Stomach (tissue), 9 donors: ENCODE measurements around the gene VEZT. TPM values are rescaled to one million over a fixed set of nuclear protein-coding genes. Genes with fewer than 3 reads are reported as not detected.
A peak's percentile ranks its signal among the peaks of the same experiment; 100 is the strongest.

Experiments
- DNase-seq, 2 donors: peaks; one replicate each; pipeline versions ENCODE4 v3.0.0 to v3.0.0-alpha.2; 2013 to 2019
- H3K27ac ChIP-seq, 5 donors: fragments of 200-600 bp in 4 of 5; sonication (generic) in 4 of 5; one replicate each; pipeline ENCODE4 v1.5.1; 2013 to 2019; ENCODE audit warnings: mild to moderate bottlenecking in 1 of 5, moderate library complexity in 1 of 5
- H3K27me3 ChIP-seq, 3 donors: fragments of 200-600 bp; sonication (generic); one replicate each; pipeline ENCODE4 v1.5.1; 2017 to 2019; ENCODE audit warnings: mixed run types in 1 of 3
- H3K36me3 ChIP-seq, 4 donors: fragments of 200-600 bp; sonication (generic); 1 replicate in 3 of 4; 2 replicates in 1 of 4; pipeline ENCODE4 v1.5.1; 2016 to 2019
- H3K4me1 ChIP-seq, 4 donors: fragments of 200-600 bp; sonication (generic); one replicate each; pipeline ENCODE4 v1.5.1; 2016 to 2019
- H3K4me3 ChIP-seq, 4 donors: fragments of 200-600 bp; sonication (generic) in 3 of 4; one replicate each; pipeline ENCODE4 v1.5.1; 2016 to 2019; ENCODE audit warnings: mild to moderate bottlenecking in 1 of 4
- H3K9me3 ChIP-seq, 4 donors: fragments of 200-600 bp; sonication (generic); one replicate each; pipeline ENCODE4 v1.5.1; 2016 to 2019
- CTCF ChIP-seq, 7 experiments: fragments of 450-650 bp in 4 of 7; fragments of 200-600 bp in 3 of 7; sonication (generic) in 3 of 7; IDR thresholded peaks; one replicate each; pipeline ENCODE4 v1.5.1; 2016 to 2019; ENCODE audit warnings: antibody characterized with exemption in 7 of 7, control low read depth in 2 of 7, mild to moderate bottlenecking in 1 of 7
- EP300 ChIP-seq: sonication (generic); formaldehyde crosslinking; IDR thresholded peaks from one replicate; pipeline ENCODE4 v1.6.1; 2017; ENCODE audit warnings: antibody characterized with exemption
- POLR2A ChIP-seq, 4 donors: fragments of 450-650 bp; IDR thresholded peaks; one replicate each; pipeline ENCODE4 v1.6.1; 2016; ENCODE audit warnings: antibody characterized with exemption in 4 of 4, control low read depth in 2 of 4, mild to moderate bottlenecking in 1 of 4, moderate library complexity in 1 of 4
- POLR2AphosphoS5 ChIP-seq, 3 donors: sonication (generic); formaldehyde crosslinking; IDR thresholded peaks; one replicate each; pipeline ENCODE4 v1.6.1; 2016; ENCODE audit warnings: antibody characterized with exemption in 3 of 3
- WGBS, 5 donors: extraction: QIAGEN DNeasy Blood & Tissue Kit in 3 of 5; methylation state at CpG; one replicate each; pipeline versions ENCODE4 v1.1.5 to v1.1.7; 2013 to 2018; 5-methylcytosine and 5-hydroxymethylcytosine counted together
- intact Hi-C: fragments of 100-400 bp; cut with DNase I; formaldehyde crosslinking; loops from one replicate; pipeline ENCODE4 v1.15.1; 2023; ENCODE audit warnings: low total_unique reads
- polyA plus RNA-seq, 3 donors: library from polyadenylated mRNA; stranded (reverse); fragments of 200-250 nt; gene quantifications; one replicate each; pipeline ENCODE4 v1.2.3, GENCODE V29; 2013
- total RNA-seq, 5 donors: library from RNA; depleted of rRNA; stranded (reverse); fragments of >200 nt; gene quantifications; one replicate each; pipeline versions ENCODE4 v1.1.0 to v1.2.3, GENCODE V29; 2014 to 2016
- donor health status: healthy with polysubstance abuse.
- donor health status: Bipolar disorder and iron deficiency.
- donor health status: healthy.

Gene VEZT
- total and polyA plus RNA-seq, 8 donors = 11.0 to 165 (median 46.7) TPM

GRCh38 chr12:95173392-95174251, 44.0 kb upstream of the VEZT start:
- peak overlapping the region in 4 of 5 donors; percentile 4 to 50 (median 30) for H3K27ac ChIP-seq
- DNase-seq = peak; percentile 65 to 84
- H3K4me3 ChIP-seq = no peak overlapping the region
- H3K36me3 ChIP-seq = peaks cover 0 to 10% (median 0%) of the 10 kb centered on the region in 4 donors
- 30 to 44% (median 34%) methylated on average over 8 of the region's 8 CpGs for WGBS, 5 donors
- no peaks in the 10 kb centered on the region for H3K27me3 ChIP-seq
- no peak for TF ChIP-seq CTCF (IDR thresholded peaks at IDR 0.05)
- TF ChIP-seq EP300 = peak; percentile 44
- no peak for TF ChIP-seq POLR2A (IDR thresholded peaks at IDR 0.05)
- peak; percentile 22 to 62 (median 38) for TF ChIP-seq POLR2AphosphoS5 (IDR thresholded peaks at IDR 0.05)
- peaks cover 0 to 28% (median 15%) of the 10 kb centered on the region in 4 donors for H3K4me1 ChIP-seq
- intact Hi-C loops = no loop called here
- H3K9me3 ChIP-seq = no peaks in the 10 kb centered on the region

- no peaks in the 10 kb centered on the region for H3K27me3 ChIP-seq
- H3K36me3 ChIP-seq = no peaks in the 10 kb centered on the region
- DNase-seq = no peak
- no peaks in the 10 kb centered on the region for H3K9me3 ChIP-seq
- H3K4me3 ChIP-seq = no peak overlapping the region
- peaks cover 0 to 26% (median 14%) of the 10 kb centered on the region in 4 donors for H3K4me1 ChIP-seq
- no peak overlapping the region for H3K27ac ChIP-seq
- intact Hi-C loops = no loop called here
- TF ChIP-seq POLR2A (IDR thresholded peaks at IDR 0.05) = no peak
- no peak for TF ChIP-seq CTCF (IDR thresholded peaks at IDR 0.05)
- TF ChIP-seq POLR2AphosphoS5 (IDR thresholded peaks at IDR 0.05) = no peak
- TF ChIP-seq EP300 = no peak
- WGBS, 5 donors = 88 to 98% (median 97%) methylated on average over 2 of the region's 2 CpGs
Observed at GRCh38 chr12:95177201-95177768, 40.3 kb upstream of the VEZT start.

- H3K27ac ChIP-seq = no peak overlapping the region
- H3K4me3 ChIP-seq = no peak overlapping the region
- no peaks in the 10 kb centered on the region for H3K36me3 ChIP-seq
- no peak for TF ChIP-seq CTCF (IDR thresholded peaks at IDR 0.05)
- no peak for TF ChIP-seq EP300
- no peak for TF ChIP-seq POLR2A (IDR thresholded peaks at IDR 0.05)
- TF ChIP-seq POLR2AphosphoS5 (IDR thresholded peaks at IDR 0.05) = no peak
- no peaks in the 10 kb centered on the region for H3K27me3 ChIP-seq
- intact Hi-C loops = no loop called here
- H3K4me1 ChIP-seq = peaks cover 0 to 17% (median 9%) of the 10 kb centered on the region in 4 donors
- DNase-seq = no peak
- H3K9me3 ChIP-seq = no peaks in the 10 kb centered on the region
- WGBS, 5 donors = 82 to 97% (median 87%) methylated on average over 4 of the region's 4 CpGs
Observed at GRCh38 chr12:95178136-95178535, 39.5 kb upstream of the VEZT start.

- Histone ChIP-seq H3K9me3 (no peaks in the 10 kb centered on the region), H3K27ac (no peak overlapping the region), H3K4me1 (peaks cover 0 to 10% (median 2%) of the 10 kb centered on the region in 4 donors), H3K36me3 (no peaks in the 10 kb centered on the region), H3K4me3 (no peak overlapping the region), H3K27me3 (no peaks in the 10 kb centered on the region)
- intact Hi-C loops = no loop called here
- 69 to 76% (median 73%) methylated on average over 5 of the region's 5 CpGs for WGBS, 5 donors
- TF ChIP-seq CTCF (IDR thresholded peaks at IDR 0.05) = no peak
- no peak for TF ChIP-seq POLR2A (IDR thresholded peaks at IDR 0.05)
- TF ChIP-seq EP300 = no peak
- TF ChIP-seq POLR2AphosphoS5 (IDR thresholded peaks at IDR 0.05) = no peak
- DNase-seq = no peak
Observed at GRCh38 chr12:95179011-95179410, 38.6 kb upstream of the VEZT start.
